Large intestine (tissue), 3 donors: ENCODE data around the gene LLPH. TPM values are rescaled to one million over a fixed set of nuclear protein-coding genes. Genes with fewer than 3 reads are reported as not detected.
A peak's percentile ranks its signal among the peaks of the same experiment; 100 is the strongest.

Source experiments
- DNase-seq, 2 donors: peaks; one replicate each; pipeline versions ENCODE4 v3.0.0 to v3.0.0-alpha.2; 2013
- H3K27ac ChIP-seq: one replicate; pipeline ENCODE4 v1.5.1; 2013; ENCODE audit warnings: low read length
- H3K27me3 ChIP-seq: 2 replicates; pipeline ENCODE4 v1.6.1; 2013; ENCODE audit warnings: low read length; ENCODE audit not compliant: control insufficient read depth, insufficient read depth
- H3K36me3 ChIP-seq: 2 replicates; pipeline ENCODE4 v1.6.1; 2013; ENCODE audit warnings: low read length; ENCODE audit not compliant: control insufficient read depth, insufficient read depth
- H3K4me1 ChIP-seq: one replicate; pipeline ENCODE4 v1.6.1; 2013; ENCODE audit warnings: low read length; ENCODE audit not compliant: control insufficient read depth, insufficient read depth
- H3K4me3 ChIP-seq: one replicate; pipeline ENCODE4 v1.5.1; 2013; ENCODE audit warnings: low read length
- H3K9me3 ChIP-seq: one replicate; pipeline ENCODE4 v1.6.1; 2013; ENCODE audit warnings: mild to moderate bottlenecking, low read depth, low read length, moderate library complexity; ENCODE audit not compliant: control insufficient read depth
- WGBS: methylation state at CpG from one replicate; pipeline ENCODE4 v1.1.5; 2013; ENCODE audit warnings: low lambda C conversion rate; ENCODE audit not compliant: insufficient coverage; 5-methylcytosine and 5-hydroxymethylcytosine counted together
- polyA plus RNA-seq: library from polyadenylated mRNA; unstranded; fragments of 120-200 nt; gene quantifications from one replicate; pipeline ENCODE4 v1.2.1, GENCODE V29; 2013

The LLPH gene
- polyA plus RNA-seq, 1 donor: 29.2 TPM

GRCh38 chr12:66144791-66145754 lies 14.5 kb upstream of the LLPH start:
- Histone ChIP-seq H3K27ac (no peak overlapping the region), H3K4me1 (no peaks in the 10 kb centered on the region), H3K36me3 (peaks cover 31% of the 10 kb centered on the region), H3K27me3 (no peaks in the 10 kb centered on the region), H3K4me3 (no peak overlapping the region), H3K9me3 (peaks cover 19% of the 10 kb centered on the region)
- peak; percentile 19 to 44 for DNase-seq
- WGBS: 29% methylated on average over 1 of the region's 7 CpGs

- no peak overlapping the region for H3K27ac ChIP-seq
- no peak for DNase-seq
- H3K9me3 ChIP-seq: peaks cover 22% of the 10 kb centered on the region
- no peaks in the 10 kb centered on the region for H3K27me3 ChIP-seq
- 100% methylated on average over 1 of the region's 1 CpG for WGBS
- peaks cover 36% of the 10 kb centered on the region for H3K36me3 ChIP-seq
- no peaks in the 10 kb centered on the region for H3K4me1 ChIP-seq
- no peak overlapping the region for H3K4me3 ChIP-seq
These were observed 13.3 kb upstream of the LLPH start for GRCh38 chr12:66143868-66144267.

DNA sequence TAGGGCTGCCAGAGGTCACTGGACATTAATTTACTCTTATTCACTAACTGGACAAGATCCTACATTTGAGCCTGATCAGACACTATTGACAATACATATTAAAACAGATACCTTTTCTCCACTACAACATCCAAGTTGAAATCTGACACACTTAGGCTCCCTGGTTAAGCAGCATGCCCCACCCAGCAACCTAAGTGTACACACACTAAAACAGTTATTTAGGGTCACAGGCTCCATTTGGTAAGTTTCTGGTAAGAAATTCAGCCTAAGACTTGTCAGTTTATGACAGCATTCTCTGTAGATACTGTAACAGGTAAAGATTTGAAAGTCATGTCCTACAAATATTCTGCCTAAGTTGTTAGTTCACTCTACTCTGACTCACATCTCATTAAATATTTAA lies 12.3 kb upstream of the LLPH start:
- Histone ChIP-seq H3K36me3 (peaks cover 40% of the 10 kb centered on the region), H3K4me1 (no peaks in the 10 kb centered on the region), H3K9me3 (peaks cover 24% of the 10 kb centered on the region), H3K27ac (no peak overlapping the region), H3K4me3 (no peak overlapping the region), H3K27me3 (no peaks in the 10 kb centered on the region)
- no peak for DNase-seq

DNA sequence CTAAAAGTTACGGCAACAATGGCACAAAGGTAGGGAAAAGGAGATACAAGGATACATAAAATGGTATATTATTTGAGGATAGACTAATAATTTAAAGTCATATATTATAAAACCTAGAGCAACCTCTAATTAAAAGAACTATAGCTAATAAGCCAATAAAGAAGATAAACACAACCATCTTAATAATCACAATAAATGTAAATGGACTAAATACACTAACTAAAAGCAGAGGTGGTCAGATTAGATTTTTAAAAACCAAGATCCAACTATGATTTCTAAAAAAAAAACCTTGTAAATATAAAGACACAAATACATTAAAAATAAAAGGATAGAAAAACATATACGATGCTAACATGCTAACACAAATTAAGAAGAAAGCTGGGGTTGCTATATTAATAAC lies 10.7 kb upstream of the LLPH start:
- Histone ChIP-seq H3K27ac (no peak overlapping the region), H3K4me1 (no peaks in the 10 kb centered on the region), H3K4me3 (no peak overlapping the region), H3K9me3 (peaks cover 24% of the 10 kb centered on the region), H3K36me3 (peaks cover 48% of the 10 kb centered on the region), H3K27me3 (no peaks in the 10 kb centered on the region)
- DNase-seq: no peak
- WGBS: 100% methylated on average over 2 of the region's 2 CpGs

- DNase-seq: peak in 1 of 2 donors; percentile 14
- Histone ChIP-seq H3K4me1 (no peaks in the 10 kb centered on the region), H3K27ac (no peak overlapping the region), H3K9me3 (peaks cover 24% of the 10 kb centered on the region), H3K36me3 (peaks cover 47% of the 10 kb centered on the region), H3K27me3 (no peaks in the 10 kb centered on the region), H3K4me3 (no peak overlapping the region)
These were observed 10.2 kb upstream of the LLPH start for GRCh38 chr12:66140731-66141130.

DNA sequence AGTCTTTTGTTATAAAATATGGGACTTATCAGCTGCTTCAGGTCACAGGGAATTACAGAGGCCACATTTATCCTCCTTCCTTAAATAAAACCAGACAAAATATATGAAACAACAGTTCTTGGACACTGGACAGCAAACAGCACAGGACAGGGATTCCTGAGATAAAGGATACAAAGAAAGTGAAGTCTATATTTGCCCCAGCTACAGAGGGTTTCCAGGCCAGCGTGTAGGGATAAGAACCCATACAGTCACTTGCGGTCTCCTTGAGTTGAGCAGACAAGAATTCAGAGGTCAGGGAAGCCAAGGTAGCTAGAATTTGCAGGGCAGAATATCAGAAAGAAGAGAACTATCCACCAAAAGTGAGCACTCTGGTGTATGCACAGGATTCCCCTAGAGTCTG lies 8.8 kb upstream of the LLPH start:
- WGBS: no CpG with 5 or more reads among the region's 2 CpGs
- Histone ChIP-seq H3K4me1 (no peaks in the 10 kb centered on the region), H3K27ac (no peak overlapping the region), H3K27me3 (no peaks in the 10 kb centered on the region), H3K9me3 (peaks cover 24% of the 10 kb centered on the region), H3K36me3 (peaks cover 47% of the 10 kb centered on the region), H3K4me3 (no peak overlapping the region)
- no peak for DNase-seq

- no peak overlapping the region for H3K4me3 ChIP-seq
- H3K27me3 ChIP-seq: no peaks in the 10 kb centered on the region
- no peak overlapping the region for H3K27ac ChIP-seq
- no peak for DNase-seq
- no peaks in the 10 kb centered on the region for H3K4me1 ChIP-seq
- WGBS: no CpG with 5 or more reads among the region's 3 CpGs
- peaks cover 27% of the 10 kb centered on the region for H3K9me3 ChIP-seq
- peaks cover 36% of the 10 kb centered on the region for H3K36me3 ChIP-seq
These were observed 7.4 kb upstream of the LLPH start for GRCh38 chr12:66137937-66138336.

DNA sequence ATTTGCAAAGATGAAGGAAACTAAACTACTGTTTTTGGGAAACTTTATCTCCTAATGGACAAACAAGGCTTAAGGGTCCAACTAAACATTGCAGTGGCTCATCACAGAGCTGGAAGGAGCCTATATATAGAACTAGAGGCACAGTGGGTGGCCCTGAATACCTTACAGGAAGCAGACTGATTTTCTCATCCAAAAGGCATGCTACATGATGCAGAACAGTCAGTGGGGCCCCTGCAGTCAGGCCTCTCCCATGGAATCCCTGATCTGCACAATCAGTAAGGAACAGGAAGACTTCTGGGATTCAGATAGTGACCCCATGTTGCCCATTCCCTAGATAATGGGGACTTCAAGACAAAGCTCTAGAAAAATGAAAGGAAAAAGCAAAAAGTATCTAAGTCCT lies 1.9 kb upstream of the LLPH start:
- peak overlapping the region; percentile 12 for H3K27ac ChIP-seq
- H3K4me1 ChIP-seq: peaks cover 4% of the 10 kb centered on the region
- DNase-seq: peak; percentile 16 to 52

GRCh38 chr12:66131067-66131688 lies 628 bp upstream of the LLPH start:
- Histone ChIP-seq H3K9me3 (peaks cover 3% of the 10 kb centered on the region), H3K4me3 (peak overlapping the region; percentile 88), H3K27ac (peak overlapping the region; percentile 71), H3K4me1 (peaks cover 4% of the 10 kb centered on the region), H3K36me3 (peaks cover 19% of the 10 kb centered on the region), H3K27me3 (no peaks in the 10 kb centered on the region)
- 0% methylated on average over 1 of the region's 11 CpGs for WGBS
- no peak for DNase-seq

More for the DNA sequence above, 1.9 kb upstream of the LLPH start:
- H3K4me3 ChIP-seq: no peak overlapping the region
- no peaks in the 10 kb centered on the region for H3K27me3 ChIP-seq
- peaks cover 3% of the 10 kb centered on the region for H3K9me3 ChIP-seq
- peaks cover 22% of the 10 kb centered on the region for H3K36me3 ChIP-seq

GRCh38 chr12:66129934-66130266 lies 650 bp downstream of the LLPH start:
- H3K4me1 ChIP-seq: peaks cover 4% of the 10 kb centered on the region
- H3K27me3 ChIP-seq: no peaks in the 10 kb centered on the region
- 14% methylated on average over 1 of the region's 8 CpGs for WGBS
- peaks cover 3% of the 10 kb centered on the region for H3K9me3 ChIP-seq
- peak overlapping the region; percentile 6 for H3K27ac ChIP-seq
- peak in 1 of 2 donors; percentile 49 for DNase-seq
- peak overlapping the region; percentile 88 for H3K4me3 ChIP-seq
- peaks cover 27% of the 10 kb centered on the region for H3K36me3 ChIP-seq

- DNase-seq: no peak
- Histone ChIP-seq H3K4me3 (no peak overlapping the region), H3K9me3 (no peaks in the 10 kb centered on the region), H3K4me1 (peaks cover 4% of the 10 kb centered on the region), H3K36me3 (peaks cover 35% of the 10 kb centered on the region), H3K27ac (no peak overlapping the region), H3K27me3 (no peaks in the 10 kb centered on the region)
- WGBS: 100% methylated on average over 1 of the region's 1 CpG
These were observed 2.9 kb downstream of the LLPH start for GRCh38 chr12:66127650-66128049.
